Fibroblast of peridontal ligament (primary cell): Measurements from ENCODE around the gene RNF169.
"Not testable (repeated sequence)": the region's sequence is repeated elsewhere in the genome, so short reads cannot be mapped to it uniquely, and the experiment has no call there.

Source experiments
- DNase-seq: peaks from one replicate; pipeline ENCODE4 v3.0.0-alpha.2; 2010; ENCODE audit errors: extremely low read depth

The RNF169 gene

GRCh38 chr11:74726547-74727182 is 22.0 kb upstream of the RNF169 start:
- DNase-seq = peak; percentile 68

GRCh38 chr11:74729397-74729796 is 19.3 kb upstream of the RNF169 start:
- DNase-seq = no peak

GRCh38 chr11:74730571-74731260 is 17.9 kb upstream of the RNF169 start:
- no peak for DNase-seq

GRCh38 chr11:74731301-74732094 is 17.2 kb upstream of the RNF169 start, which contains the start of gene CHRDL2:
TSS of gene CHRDL2 (minus strand) at chr11:74731426. CDS start at chr11:74730888, 538 bp downstream.
- DNase-seq = no peak

GRCh38 chr11:74734559-74734925 is 14.1 kb upstream of the RNF169 start:
- no peak for DNase-seq

- DNase-seq = no peak
Observed at GRCh38 chr11:74735365-74735928, 13.2 kb upstream of the RNF169 start.

- no peak for DNase-seq
Observed at GRCh38 chr11:74736031-74736430, 12.6 kb upstream of the RNF169 start.

- peak; percentile 75 for DNase-seq
Observed at GRCh38 chr11:74739546-74740270, 8.9 kb upstream of the RNF169 start.

- DNase-seq = no peak
Observed at GRCh38 chr11:74742070-74742469, 6.6 kb upstream of the RNF169 start.

GRCh38 chr11:74743640-74744039 is 5.0 kb upstream of the RNF169 start:
- DNase-seq = no peak

GRCh38 chr11:74744277-74744676 is 4.4 kb upstream of the RNF169 start:
- DNase-seq = no peak

- no peak for DNase-seq
Observed at GRCh38 chr11:74746868-74747267, 1.8 kb upstream of the RNF169 start.

GRCh38 chr11:74749127-74749964 is 697 bp downstream of the RNF169 start:
- DNase-seq = peak; percentile 32

- DNase-seq = no peak
Observed at GRCh38 chr11:74749965-74750296, 1.3 kb downstream of the RNF169 start.

- DNase-seq = not testable (repeated sequence)
Observed at GRCh38 chr11:74750598-74750997, 1.9 kb downstream of the RNF169 start.

GRCh38 chr11:74751303-74751702 is 2.7 kb downstream of the RNF169 start:
- no peak for DNase-seq

GRCh38 chr11:74754507-74755252 is 6.0 kb downstream of the RNF169 start:
- peak; percentile 81 for DNase-seq

GRCh38 chr11:74755395-74755995 is 6.8 kb downstream of the RNF169 start:
- DNase-seq = no peak

GRCh38 chr11:74756571-74756970 is 7.9 kb downstream of the RNF169 start:
- DNase-seq = no peak

GRCh38 chr11:74766905-74767304 is 18.3 kb downstream of the RNF169 start:
- DNase-seq = no peak
